NCI-H82 treated with DMSO at 0.1 percent for 48 hours (cell line): ENCODE data around the gene MAEA.
"Not testable (repeated sequence)": the region's sequence is repeated elsewhere in the genome, so short reads cannot be mapped to it uniquely, and the experiment has no call there.

Source experiments
- DNase-seq: peaks from one replicate; lab custom pipeline; 2025; ENCODE audit not compliant: unreplicated experiment; lab: John Stamatoyannopoulos, UW

The MAEA gene

GRCh38 chr4:1277667-1278665 lies 11.7 kb upstream of the MAEA start:
- DNase-seq: no peak

DNA sequence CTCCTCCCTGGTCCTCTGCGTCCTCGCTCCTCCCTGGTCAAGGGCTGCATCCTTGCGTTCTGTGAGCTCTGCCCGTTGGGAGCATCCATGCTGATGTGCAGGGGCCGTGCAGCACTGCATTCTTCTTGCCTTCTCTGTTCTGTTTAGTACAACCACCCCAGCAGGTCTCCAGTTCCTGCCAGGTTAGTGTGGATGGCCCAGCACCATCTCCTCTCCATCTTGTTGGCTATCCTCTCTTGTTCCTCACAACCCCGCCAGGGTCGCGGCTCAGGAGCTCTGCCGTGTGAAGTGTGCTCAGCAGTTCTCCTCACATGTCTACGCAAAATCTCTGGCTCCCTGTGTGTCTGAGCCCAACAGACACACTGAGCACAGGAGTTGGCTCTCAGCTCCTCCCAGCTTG lies 10.4 kb upstream of the MAEA start:
- no peak for DNase-seq

DNA sequence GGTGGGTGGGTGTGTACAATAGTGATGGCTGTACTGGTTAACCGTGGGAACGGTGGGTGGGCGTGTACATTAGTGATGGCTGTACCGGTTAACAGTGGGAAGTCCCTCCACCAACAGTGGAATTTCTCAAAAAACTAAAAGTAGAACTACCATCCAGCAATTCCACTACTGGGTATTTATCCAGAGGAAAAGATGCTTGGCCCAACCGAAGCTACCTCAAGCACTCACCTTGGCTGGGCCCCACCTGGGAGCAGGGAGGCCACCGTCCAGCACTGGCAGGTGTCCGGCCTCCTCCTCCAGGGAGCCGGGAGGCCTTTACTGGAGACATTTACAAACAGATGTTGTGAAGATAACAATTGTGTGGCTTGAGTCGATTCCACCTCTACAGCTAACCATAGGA lies 6.0 kb upstream of the MAEA start:
- no peak for DNase-seq

DNA sequence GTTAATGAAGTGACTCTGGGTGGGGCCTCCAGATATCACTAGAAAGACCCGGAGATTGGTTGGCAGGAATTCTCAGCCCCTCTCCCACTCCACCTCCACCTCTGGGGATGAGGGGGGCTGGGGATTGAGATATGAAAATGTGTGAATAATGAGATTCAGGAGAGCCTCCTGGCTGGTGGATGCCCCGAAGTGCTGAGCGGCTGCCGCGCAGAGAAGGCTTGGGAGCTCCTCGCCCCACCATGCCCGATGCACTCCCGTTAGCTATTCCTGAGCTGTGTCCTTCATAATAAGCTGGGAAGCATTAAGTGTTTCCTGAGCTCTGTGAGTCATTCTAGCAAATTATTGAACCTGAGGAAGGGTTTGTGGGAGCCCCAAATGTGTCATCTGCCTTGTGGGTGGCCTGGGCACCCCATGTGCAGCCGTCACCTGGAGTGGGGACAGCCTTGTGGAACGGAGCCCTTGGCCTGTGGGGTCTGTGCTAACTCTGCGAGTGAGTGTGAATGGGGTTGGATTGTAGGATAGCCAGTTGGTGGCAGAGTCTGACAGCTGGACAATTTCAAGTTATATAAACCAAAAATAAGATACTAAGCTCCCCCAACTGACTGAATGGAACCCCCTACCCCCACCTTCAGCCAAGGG lies 4.4 kb upstream of the MAEA start:
- DNase-seq: no peak

GRCh38 chr4:1285790-1286553 lies 3.7 kb upstream of the MAEA start:
- no peak for DNase-seq

GRCh38 chr4:1288786-1289185 lies 905 bp upstream of the MAEA start:
- DNase-seq: no peak

DNA sequence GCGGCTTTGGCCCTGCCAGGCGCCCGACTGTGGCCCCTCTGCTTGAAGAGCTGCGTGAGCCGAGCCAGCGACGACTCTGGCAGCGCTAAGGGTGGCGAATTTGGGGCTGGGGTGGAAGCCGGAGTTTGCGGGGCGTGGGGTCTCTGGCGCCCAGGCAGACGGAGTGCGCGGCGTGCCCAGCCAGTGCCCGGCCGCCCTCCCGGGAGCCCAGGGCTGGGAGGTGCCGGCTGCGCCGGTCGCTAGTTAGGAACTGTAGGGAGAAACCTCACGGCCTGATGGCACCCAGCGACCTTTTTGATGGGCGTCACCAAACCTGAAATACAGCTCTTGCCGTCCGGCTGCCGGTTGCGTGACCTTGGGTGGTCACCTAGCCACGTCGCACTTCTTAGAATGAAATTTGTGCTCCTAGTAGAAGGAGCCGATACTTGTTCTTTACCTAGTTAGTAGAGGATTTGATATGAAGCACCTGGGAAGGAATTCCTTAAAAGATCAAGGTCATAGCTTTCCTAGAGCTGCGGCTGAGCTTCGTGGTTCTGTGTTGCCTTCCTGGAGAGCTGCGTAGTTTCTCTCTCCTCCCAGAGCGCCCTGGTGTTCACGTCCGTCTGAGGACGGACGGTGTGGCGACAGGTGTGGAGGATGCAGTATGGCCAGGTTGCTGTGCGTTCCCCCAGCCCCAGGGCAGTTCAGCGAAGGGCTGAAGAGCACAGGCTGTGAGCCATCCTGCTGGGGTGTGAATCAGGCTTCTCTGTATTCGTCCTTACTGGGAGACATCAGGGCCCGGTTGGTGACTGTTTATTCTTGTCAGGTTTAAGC lies 680 bp downstream of the MAEA start:
- DNase-seq: no peak

GRCh38 chr4:1291091-1291490 lies 1.4 kb downstream of the MAEA start:
- no peak for DNase-seq

DNA sequence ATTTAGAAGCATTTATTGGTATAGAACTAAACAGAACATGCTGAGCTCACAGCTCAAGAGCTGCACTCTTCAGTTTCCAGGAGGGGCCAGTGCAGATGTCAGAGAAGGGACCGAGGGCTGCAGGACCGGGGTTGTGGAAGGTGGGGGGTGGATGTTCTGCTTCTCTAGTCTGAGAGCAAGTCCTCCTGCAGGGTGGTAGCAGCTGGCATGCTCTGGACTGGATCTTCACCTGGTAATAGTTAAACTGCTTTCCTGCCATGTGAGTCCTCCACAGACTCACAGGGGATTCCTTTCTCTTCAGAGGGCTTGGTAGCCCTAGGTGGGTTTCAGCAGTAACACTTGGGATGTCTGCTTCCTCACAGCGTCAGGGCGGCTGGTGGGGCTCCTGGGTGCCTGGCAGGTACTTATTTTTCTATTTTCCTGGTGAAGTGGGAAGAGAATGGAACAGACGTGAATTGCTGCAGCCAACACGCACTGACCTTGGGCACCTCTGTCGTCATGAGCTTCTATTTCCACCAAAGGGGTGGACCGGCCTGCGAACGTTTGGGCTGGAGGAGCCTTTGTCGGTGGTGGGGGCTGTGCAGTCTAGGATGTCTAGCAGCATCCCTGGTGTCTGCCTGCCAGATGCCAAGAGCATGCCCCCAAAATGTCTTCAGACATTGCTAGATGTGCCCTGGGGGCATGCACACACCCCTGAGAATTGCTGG lies 2.5 kb downstream of the MAEA start:
- no peak for DNase-seq

- not testable (repeated sequence) for DNase-seq
Measured at GRCh38 chr4:1292703-1293011, 3.0 kb downstream of the MAEA start.

DNA sequence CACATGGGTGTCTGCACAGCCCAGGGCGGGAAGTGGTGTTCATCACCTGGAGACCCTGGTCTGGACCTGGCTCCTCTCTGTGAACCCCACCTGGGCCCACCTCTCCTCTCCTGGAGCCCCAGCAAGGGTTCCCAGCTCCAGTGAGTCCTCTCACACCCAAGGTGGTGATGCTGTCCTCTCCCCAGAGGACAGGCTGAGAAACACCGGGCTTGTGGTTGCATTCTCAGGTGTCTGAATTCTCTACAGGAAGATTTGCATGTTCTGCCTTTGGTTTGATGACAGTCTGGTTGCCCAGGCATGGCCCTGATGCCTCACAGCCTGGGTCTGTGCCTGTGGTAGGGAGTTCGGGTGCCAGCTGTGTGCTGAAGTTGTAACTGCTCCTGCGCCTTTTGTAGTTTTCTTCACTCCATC lies 3.8 kb downstream of the MAEA start:
- DNase-seq: no peak

DNA sequence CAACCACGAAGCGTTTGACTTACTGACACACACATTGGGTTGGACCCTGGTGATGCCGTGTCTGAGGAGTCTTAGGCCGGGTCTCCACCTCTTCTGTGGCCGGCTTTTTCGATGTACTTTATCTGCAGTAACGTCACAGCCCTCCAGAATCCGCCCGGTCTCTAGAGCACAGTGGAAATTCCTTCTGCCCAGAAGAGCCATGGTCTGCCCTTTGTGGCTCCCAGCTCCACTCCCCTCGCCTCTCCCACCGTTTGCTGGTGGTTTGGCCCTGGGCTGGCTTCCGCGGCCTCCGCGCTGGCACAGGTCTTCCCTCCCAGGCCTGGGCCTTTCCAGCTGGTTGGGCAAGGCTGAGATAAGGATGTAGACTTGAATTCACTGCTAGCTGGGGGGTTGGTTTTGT lies 4.3 kb downstream of the MAEA start:
- no peak for DNase-seq

DNA sequence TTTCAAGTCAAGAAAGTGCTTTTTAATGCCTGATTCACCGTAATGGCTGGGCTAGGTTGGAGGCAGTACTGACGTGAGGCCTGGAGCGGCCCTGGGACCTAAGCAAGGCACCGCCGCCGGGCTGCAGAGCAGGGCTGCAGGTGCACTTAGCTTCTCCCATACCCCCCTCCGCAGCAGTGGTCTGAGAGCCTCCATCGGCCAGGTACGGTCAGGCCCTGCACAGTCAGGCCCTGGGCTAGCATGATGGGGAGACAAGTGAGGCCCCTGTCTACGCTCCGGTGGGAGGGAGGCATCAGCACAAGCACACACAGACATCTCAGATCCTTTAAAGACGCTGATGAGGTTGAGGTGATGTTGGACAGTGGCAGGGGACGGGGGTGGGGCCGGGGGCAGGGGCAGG lies 4.7 kb downstream of the MAEA start:
- no peak for DNase-seq

- no peak for DNase-seq
Measured at GRCh38 chr4:1294891-1295290, 5.2 kb downstream of the MAEA start.

GRCh38 chr4:1295405-1296055 lies 5.8 kb downstream of the MAEA start:
- DNase-seq: no peak

- DNase-seq: no peak
Measured at GRCh38 chr4:1296324-1297022, 6.8 kb downstream of the MAEA start.

DNA sequence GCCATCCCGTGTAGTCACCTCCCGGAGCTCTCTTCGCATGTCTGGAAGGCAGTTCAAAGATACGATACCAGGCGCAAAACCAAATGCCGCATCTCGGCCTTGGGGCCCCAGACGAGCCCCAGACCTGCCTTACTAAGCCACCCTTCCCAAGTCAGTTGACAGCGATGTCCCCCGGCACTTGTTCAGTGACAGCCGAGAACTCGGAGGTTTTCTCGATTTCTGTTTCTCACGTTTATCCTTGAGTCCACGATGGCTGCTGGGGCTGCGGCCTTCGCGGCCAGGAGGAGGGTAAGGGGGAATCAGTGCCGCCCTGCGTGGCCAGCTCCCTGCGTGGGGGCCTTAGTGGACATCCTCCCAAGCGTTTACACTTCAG lies 7.3 kb downstream of the MAEA start:
- no peak for DNase-seq

DNA sequence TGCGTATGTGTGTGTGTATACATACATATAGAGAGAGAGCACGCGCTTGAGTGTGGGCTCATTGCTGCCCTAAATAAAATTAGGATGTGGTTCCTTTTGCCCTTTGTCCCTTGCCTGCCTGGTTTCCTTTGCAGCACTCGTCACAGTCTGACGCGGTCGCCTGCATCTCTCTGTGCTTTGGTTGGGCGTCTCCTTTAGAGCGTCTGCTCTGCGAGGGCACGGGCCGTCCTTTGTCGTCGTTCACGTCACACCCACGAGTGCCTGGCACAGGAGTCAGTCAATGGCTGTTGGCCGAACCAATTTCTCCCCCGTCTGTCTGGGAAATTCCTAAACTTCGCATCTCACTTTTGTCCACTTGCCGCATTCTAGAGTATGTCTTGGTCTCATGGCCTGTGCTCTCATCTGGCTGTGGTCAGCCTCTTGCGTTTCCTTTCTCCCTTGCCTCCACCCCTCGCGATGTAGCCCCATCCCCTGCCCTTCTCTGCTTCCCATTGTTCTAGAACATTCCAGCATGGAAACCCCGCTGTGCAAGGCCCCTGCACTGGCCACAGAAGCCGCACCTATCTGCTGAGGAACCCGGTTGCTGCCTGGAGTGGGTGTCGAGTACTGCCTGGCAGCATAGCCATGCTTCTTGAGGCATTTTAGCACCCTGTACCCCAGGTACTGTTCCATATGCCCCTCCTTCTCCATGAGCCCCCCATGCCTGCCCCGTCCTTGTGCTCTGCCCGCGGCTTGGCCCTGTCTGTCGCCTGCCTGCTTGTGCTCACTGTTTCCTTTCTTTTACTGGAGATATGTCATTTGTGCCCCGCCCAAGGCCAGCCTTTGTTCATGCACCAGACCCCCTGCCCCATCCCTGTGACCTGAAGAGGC lies 8.0 kb downstream of the MAEA start:
- DNase-seq: no peak
